A673 (cell line): Measurements from ENCODE around the gene SCYL1. TPM values are rescaled to one million over a fixed set of nuclear protein-coding genes. Genes with fewer than 3 reads are reported as not detected.

Experiments
- BruUV-seq: library from RNA; stranded (reverse); fragments of 400-500 nt; replicated peaks from 2 replicates; lab custom pipeline; 2021; lab: Mats Ljungman, UMichigan
- CTCF ChIA-PET: fragments of 300-600 bp; sonication (Branson Sonifier 250); formaldehyde crosslinking; loops from one replicate; lab custom pipeline; 2022; ENCODE audit warnings: antibody characterized with exemption; lab: Charles Lee
- POLR2A ChIA-PET: fragments of 300-600 bp; sonication (Branson Sonifier 250); formaldehyde crosslinking; loops from one replicate; lab custom pipeline; 2022; ENCODE audit warnings: antibody characterized with exemption; ENCODE audit not compliant: low non-redundant PET; lab: Charles Lee
- DNase-seq: peaks from one replicate; pipeline ENCODE4 v3.0.0-alpha.2; 2015; ENCODE audit warnings: low spot score
- H3K27ac ChIP-seq: fragments of 200-600 bp; sonication (generic); 2 replicates; pipeline ENCODE4 v1.5.1; 2016; ENCODE audit warnings: mixed run types, low read depth, mild to moderate bottlenecking, mixed read lengths, antibody characterized with exemption, low read length; ENCODE audit not compliant: poor library complexity, severe bottlenecking
- H3K27me3 ChIP-seq: fragments of 200-600 bp; sonication (generic); replicated peaks from 2 replicates; pipeline ENCODE4 v1.6.1; 2017; ENCODE audit warnings: mixed run types, low read depth, mild to moderate bottlenecking, mixed read lengths, antibody characterized with exemption, low read length; ENCODE audit not compliant: insufficient read depth, poor library complexity
- H3K36me3 ChIP-seq: fragments of 200-600 bp; sonication (generic); 2 replicates; pipeline ENCODE4 v1.6.1; 2016; ENCODE audit warnings: mixed run types, mild to moderate bottlenecking, mixed read lengths, antibody characterized with exemption, low read length; ENCODE audit not compliant: insufficient read depth, poor library complexity, severe bottlenecking
- H3K4me1 ChIP-seq: fragments of 200-600 bp; sonication (generic); 2 replicates; pipeline ENCODE4 v1.6.1; 2017; ENCODE audit warnings: mixed run types, mild to moderate bottlenecking, mixed read lengths, antibody characterized with exemption, low read length; ENCODE audit not compliant: insufficient read depth, poor library complexity, severe bottlenecking
- H3K4me3 ChIP-seq: fragments of 200-600 bp; sonication (generic); 2 replicates; pipeline ENCODE4 v1.5.1; 2016; ENCODE audit warnings: low read depth, mixed run types, mild to moderate bottlenecking, mixed read lengths, low read length; ENCODE audit not compliant: poor library complexity, severe bottlenecking
- H3K9me3 ChIP-seq: fragments of 200-600 bp; sonication (generic); 2 replicates; pipeline ENCODE4 v1.6.1; 2016; ENCODE audit warnings: mixed run types, low read depth, mild to moderate bottlenecking, mixed read lengths, antibody characterized with exemption, low read length; ENCODE audit not compliant: poor library complexity, severe bottlenecking
- CTCF ChIP-seq: fragments of 300-800, 200-600 bp; sonication (generic); conservative IDR thresholded peaks from 2 replicates; pipeline ENCODE4 v1.5.1; 2017; ENCODE audit warnings: low read depth, mild to moderate bottlenecking, antibody characterized with exemption, low read length, moderate library complexity, mixed read lengths
- EZH2 ChIP-seq: fragments of 200-600 bp; sonication (generic); IDR thresholded peaks from 2 replicates; pipeline ENCODE4 v1.6.1; 2017; ENCODE audit warnings: borderline replicate concordance, low read depth, mild to moderate bottlenecking, mixed read lengths, antibody characterized with exemption, low read length; ENCODE audit not compliant: poor library complexity, severe bottlenecking
- intact Hi-C: fragments of 100-400 bp; cut with micrococcal nuclease; formaldehyde crosslinking; loops from one replicate; pipeline ENCODE4 v1.10.0; 2022; ENCODE audit not compliant: unreplicated experiment
- total RNA-seq: library from RNA; stranded (reverse); gene quantifications from 2 replicates; pipeline ENCODE4 v1.2.3, GENCODE V29; 2021

SCYL1 gene
- total RNA-seq, 1 experiment from 2014 or later, result 90.6 TPM

- Histone ChIP-seq H3K36me3 (peaks cover 4% of the 10 kb centered on the region), H3K9me3 (no peaks in the 10 kb centered on the region), H3K4me3 (no peak overlapping the region), H3K27ac (no peak overlapping the region), H3K27me3 (no peaks in the 10 kb centered on the region), H3K4me1 (peaks cover 11% of the 10 kb centered on the region)
- CTCF ChIA-PET, result interaction anchor here (0.6 kb wide), 2 partner anchors 17 to 23 kb away, joined by 6 to 9 read pairs; no protein-coding TSS in a partner anchor
- POLR2A ChIA-PET, result no interaction called here
- intact Hi-C loops, result no loop called here
- no TSS peak for BruUV-seq
- DNase-seq, result peak; percentile 88
- TF ChIP-seq CTCF (no peak), EZH2 (no peak)
Measured at GRCh38 chr11:65546217-65546958, 21.5 kb downstream of the SCYL1 start.

- TF ChIP-seq EZH2 (no peak), CTCF (no peak)
- H3K4me1 ChIP-seq, result peaks cover 16% of the 10 kb centered on the region
- no TSS peak for BruUV-seq
- no peak overlapping the region for H3K27ac ChIP-seq
- no peak for DNase-seq
- intact Hi-C loops, result no loop called here
- peaks cover 11% of the 10 kb centered on the region for H3K36me3 ChIP-seq
- H3K9me3 ChIP-seq, result no peaks in the 10 kb centered on the region
- H3K27me3 ChIP-seq, result no peaks in the 10 kb centered on the region
- no peak overlapping the region for H3K4me3 ChIP-seq
- ChIA-PET CTCF (no interaction called here), POLR2A (no interaction called here)
Measured at GRCh38 chr11:65547446-65548125, 22.7 kb downstream of the SCYL1 start.

- ChIA-PET CTCF (no interaction called here), POLR2A (no interaction called here)
- Histone ChIP-seq H3K9me3 (no peaks in the 10 kb centered on the region), H3K4me1 (peaks cover 16% of the 10 kb centered on the region), H3K4me3 (no peak overlapping the region), H3K36me3 (peaks cover 11% of the 10 kb centered on the region), H3K27me3 (no peaks in the 10 kb centered on the region), H3K27ac (no peak overlapping the region)
- intact Hi-C loops, result no loop called here
- TF ChIP-seq CTCF (no peak), EZH2 (no peak)
- BruUV-seq, result no TSS peak
- no peak for DNase-seq
Measured at GRCh38 chr11:65548395-65548794, 23.5 kb downstream of the SCYL1 start.
